Vagina (tissue), 2 donors: Measurements from ENCODE around the gene PPP1R14B. TPM values are rescaled to one million over a fixed set of nuclear protein-coding genes. Genes with fewer than 3 reads are reported as not detected.
"Not testable (repeated sequence)": the region's sequence is repeated elsewhere in the genome, so short reads cannot be mapped to it uniquely, and the experiment has no call there.

Experiments
- DNase-seq, 2 donors: peaks; one replicate each; pipeline ENCODE4 v3.0.0-alpha.2; 2017; ENCODE audit errors: extremely low spot score in 2 of 2
- H3K27ac ChIP-seq: fragments of 200-600 bp; sonication (generic); one replicate; pipeline ENCODE4 v1.5.1; 2019
- H3K27me3 ChIP-seq: fragments of 200-600 bp; sonication (generic); one replicate; pipeline ENCODE4 v1.5.1; 2019
- H3K36me3 ChIP-seq, 2 donors: fragments of 200-600 bp; sonication (generic); one replicate each; pipeline ENCODE4 v1.5.1; 2017 to 2019
- H3K4me1 ChIP-seq: fragments of 200-600 bp; sonication (generic); one replicate; pipeline ENCODE4 v1.5.1; 2019
- H3K4me3 ChIP-seq, 2 donors: fragments of 200-600 bp; sonication (generic); 1 replicate in 1 of 2; 2 replicates in 1 of 2; pipeline ENCODE4 v1.5.1; 2016 to 2019
- H3K9me3 ChIP-seq: fragments of 200-600 bp; sonication (generic); one replicate; pipeline ENCODE4 v1.5.1; 2019
- CTCF ChIP-seq, 3 experiments: fragments of 450-650 bp in 2 of 3; fragments of 200-600 bp in 1 of 3; sonication (generic) in 1 of 3; IDR thresholded peaks; one replicate each; pipeline ENCODE4 v1.5.1; 2017 to 2019; ENCODE audit warnings: antibody characterized with exemption in 3 of 3, mild to moderate bottlenecking in 2 of 3, moderate library complexity in 2 of 3
- POLR2A ChIP-seq, 2 donors: fragments of 450-650 bp; IDR thresholded peaks; one replicate each; pipeline ENCODE4 v1.6.1; 2017; ENCODE audit warnings: antibody characterized with exemption in 2 of 2, mild to moderate bottlenecking in 2 of 2, moderate library complexity in 2 of 2
- POLR2AphosphoS5 ChIP-seq, 2 donors: sonication (generic); formaldehyde crosslinking; IDR thresholded peaks; one replicate each; pipeline ENCODE4 v1.9.0; 2017; ENCODE audit warnings: antibody characterized with exemption in 2 of 2, mild to moderate bottlenecking in 2 of 2, low read depth in 1 of 2; ENCODE audit not compliant: insufficient read depth in 1 of 2
- intact Hi-C: fragments of 100-400 bp; cut with DNase I; formaldehyde crosslinking; loops from one replicate; pipeline ENCODE4 v1.15.1; 2023
- total RNA-seq: library from RNA; depleted of rRNA; stranded (reverse); fragments of >200 nt; gene quantifications from one replicate; pipeline ENCODE4 v1.2.3, GENCODE V29; 2016

The PPP1R14B gene
- total RNA-seq, 1 donor from 2014 or later: 85.2 TPM

- no peak for DNase-seq
- intact Hi-C loops: no loop called here
- Histone ChIP-seq H3K9me3 (no peaks in the 10 kb centered on the region), H3K27me3 (no peaks in the 10 kb centered on the region), H3K4me1 (peaks cover 50% of the 10 kb centered on the region), H3K27ac (no peak overlapping the region), H3K36me3 (peaks cover 0 to 8% of the 10 kb centered on the region in 2 donors), H3K4me3 (no peak overlapping the region)
- no peak for TF ChIP-seq POLR2AphosphoS5 (IDR thresholded peaks at IDR 0.05; ENCODE audit: insufficient read depth in 1 of 2, low read depth in 1 of 2)
- no peak for TF ChIP-seq CTCF (IDR thresholded peaks at IDR 0.05)
- TF ChIP-seq POLR2A (IDR thresholded peaks at IDR 0.05): no peak
These were observed 1.8 kb upstream of the PPP1R14B start for GRCh38 chr11:64248578-64248977.

- peak overlapping the region; percentile 81 for H3K27ac ChIP-seq
- H3K27me3 ChIP-seq: no peaks in the 10 kb centered on the region
- DNase-seq: no peak
- peaks cover 0 to 12% of the 10 kb centered on the region in 2 donors for H3K36me3 ChIP-seq
- H3K9me3 ChIP-seq: no peaks in the 10 kb centered on the region
- no peak for TF ChIP-seq CTCF (IDR thresholded peaks at IDR 0.05)
- H3K4me3 ChIP-seq: peak overlapping the region; percentile 48 to 57
- intact Hi-C loops: loop anchor here (2.0 kb wide), 1 partner anchor 23 kb away; no protein-coding TSS in a partner anchor
- peaks cover 50% of the 10 kb centered on the region for H3K4me1 ChIP-seq
These were observed 1.2 kb upstream of the PPP1R14B start for GRCh38 chr11:64247729-64248531.

GRCh38 chr11:64246621-64246870, 197 bp downstream of the PPP1R14B start:
- H3K27me3 ChIP-seq, DNase-seq, H3K9me3 ChIP-seq: not testable (repeated sequence)
- H3K4me1 ChIP-seq: peaks cover 49% of the 10 kb centered on the region
- intact Hi-C loops: loop anchor here (2.0 kb wide), 1 partner anchor 24 kb away; no protein-coding TSS in a partner anchor
- H3K36me3 ChIP-seq: peaks cover 0 to 12% of the 10 kb centered on the region in 2 donors
- H3K4me3 ChIP-seq: peak overlapping the region; percentile 48 to 57
- peak overlapping the region; percentile 76 for H3K27ac ChIP-seq

- DNase-seq: no peak
These were observed 734 bp downstream of the PPP1R14B start for GRCh38 chr11:64245797-64246620.

GRCh38 chr11:64245401-64245796, 1.3 kb downstream of the PPP1R14B start:
- intact Hi-C loops: no loop called here
- no peak for DNase-seq
- H3K36me3 ChIP-seq: peaks cover 0 to 12% of the 10 kb centered on the region in 2 donors
- H3K27me3 ChIP-seq: no peaks in the 10 kb centered on the region
- H3K4me3 ChIP-seq: peak overlapping the region; percentile 48 to 57
- no peaks in the 10 kb centered on the region for H3K9me3 ChIP-seq
- H3K27ac ChIP-seq: peak overlapping the region; percentile 76
- TF ChIP-seq CTCF (IDR thresholded peaks at IDR 0.05) (no peak), POLR2A (IDR thresholded peaks at IDR 0.05) (no peak), POLR2AphosphoS5 (IDR thresholded peaks at IDR 0.05; ENCODE audit: insufficient read depth in 1 of 2, low read depth in 1 of 2) (no peak)
- H3K4me1 ChIP-seq: peaks cover 44% of the 10 kb centered on the region

More at GRCh38 chr11:64245797-64246620, 734 bp downstream of the PPP1R14B start:
- intact Hi-C loops: loop anchor here (2.0 kb wide), 1 partner anchor 25 kb away; no protein-coding TSS in a partner anchor
- Histone ChIP-seq H3K36me3 (peaks cover 0 to 12% of the 10 kb centered on the region in 2 donors), H3K27me3 (no peaks in the 10 kb centered on the region), H3K9me3 (no peaks in the 10 kb centered on the region), H3K4me1 (peaks cover 48% of the 10 kb centered on the region), H3K27ac (peak overlapping the region; percentile 76), H3K4me3 (peak overlapping the region; percentile 48 to 57)
- no peak for TF ChIP-seq POLR2A (IDR thresholded peaks at IDR 0.05)
- TF ChIP-seq CTCF (IDR thresholded peaks at IDR 0.05): no peak
- TF ChIP-seq POLR2AphosphoS5 (IDR thresholded peaks at IDR 0.05; ENCODE audit: insufficient read depth in 1 of 2, low read depth in 1 of 2): peak; percentile 32 to 71
